ENCODE measurements around the gene DOCK2.

The DOCK2 gene

GRCh38 chr5:169920474-169920873 lies 283.4 kb downstream of the DOCK2 start:
- TF ChIP-seq POLR2A (IDR thresholded peaks at IDR 0.05; ENCODE audit: low read depth, low read length) = no peak
- DNase-seq (ENCODE audit: insufficient read length, low spot score) (no peak), FAIRE-seq (no peak)

GRCh38 chr5:169921384-169921783 lies 284.3 kb downstream of the DOCK2 start:
- DNase-seq (ENCODE audit: insufficient read length, low spot score) = no peak
- no peak for TF ChIP-seq POLR2A (IDR thresholded peaks at IDR 0.05; ENCODE audit: low read depth, low read length)
- no peak for FAIRE-seq

DNA sequence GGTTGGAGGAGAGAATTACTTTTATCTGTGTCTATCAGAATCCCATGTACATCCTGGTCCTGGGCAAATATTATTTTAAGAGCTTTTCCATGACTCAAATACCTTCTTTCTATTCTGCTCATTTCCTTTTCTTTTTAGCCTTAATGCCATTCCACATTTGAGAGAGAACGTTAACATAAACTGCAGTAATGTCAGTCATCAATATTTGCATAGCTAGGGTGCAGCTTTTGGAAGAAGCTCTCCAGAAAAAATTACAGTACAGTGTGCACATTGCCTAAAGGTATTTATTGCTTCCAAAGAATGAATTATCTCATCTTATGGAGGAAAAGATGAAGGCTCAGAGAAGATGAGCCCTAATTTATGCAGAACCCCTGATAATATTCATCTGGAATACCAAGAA lies 284.9 kb downstream of the DOCK2 start:
- DNase-seq (ENCODE audit: insufficient read length, low spot score) (no peak), FAIRE-seq (no peak)
- no peak for TF ChIP-seq POLR2A (IDR thresholded peaks at IDR 0.05; ENCODE audit: low read depth, low read length)

GRCh38 chr5:169922474-169922873 lies 285.4 kb downstream of the DOCK2 start:
- no peak for DNase-seq (ENCODE audit: insufficient read length, low spot score)
- no peak for FAIRE-seq
- no peak for TF ChIP-seq POLR2A (IDR thresholded peaks at IDR 0.05; ENCODE audit: low read depth, low read length)

GRCh38 chr5:169923988-169924387 lies 286.9 kb downstream of the DOCK2 start:
- FAIRE-seq = no peak
- no peak for TF ChIP-seq POLR2A (IDR thresholded peaks at IDR 0.05; ENCODE audit: low read depth, low read length)
- DNase-seq (ENCODE audit: insufficient read length, low spot score) = no peak

DNA sequence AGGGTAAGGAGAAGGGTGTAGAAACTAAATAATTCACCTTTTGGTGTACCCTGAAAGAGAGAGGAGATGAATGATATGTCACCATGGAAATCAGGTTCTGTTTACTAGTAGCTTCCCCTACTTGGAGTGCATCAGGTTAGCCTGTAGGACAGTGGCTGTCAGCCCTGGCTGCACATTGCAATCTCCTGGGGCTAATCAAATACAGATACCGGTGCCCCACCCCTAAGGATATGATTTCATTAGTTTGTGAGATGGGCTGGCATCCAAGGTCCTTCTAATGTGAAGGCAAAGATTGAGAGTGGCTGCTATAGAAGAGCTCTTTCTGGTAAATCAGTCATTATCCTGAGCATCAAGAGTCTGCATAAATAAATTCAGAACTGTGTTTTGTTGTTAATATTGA lies 296.1 kb downstream of the DOCK2 start:
- DNase-seq (ENCODE audit: insufficient read length, low spot score) (no peak), FAIRE-seq (no peak)
- no peak for TF ChIP-seq POLR2A (IDR thresholded peaks at IDR 0.05; ENCODE audit: low read depth, low read length)

DNA sequence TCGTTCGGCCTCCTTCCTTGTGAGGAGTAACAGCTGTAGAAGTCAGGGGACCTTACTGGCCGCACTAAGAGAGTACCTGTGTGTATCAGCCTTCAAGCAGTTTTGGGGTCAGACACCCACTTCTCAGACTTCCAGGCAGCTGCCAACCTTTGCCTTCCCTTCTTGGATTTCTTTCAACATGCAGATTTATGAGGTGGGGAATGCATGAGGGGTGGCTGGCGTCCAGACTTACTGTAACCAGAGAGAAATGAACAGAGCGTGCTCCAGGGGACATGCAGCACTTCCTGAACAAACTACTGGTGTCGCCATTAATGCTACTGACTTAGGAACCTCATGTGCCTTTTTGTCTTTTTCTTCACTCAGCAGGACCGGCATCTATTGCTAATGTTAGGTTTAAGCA lies 296.5 kb downstream of the DOCK2 start:
- no peak for TF ChIP-seq POLR2A (IDR thresholded peaks at IDR 0.05; ENCODE audit: low read depth, low read length)
- DNase-seq (ENCODE audit: insufficient read length, low spot score) (no peak), FAIRE-seq (no peak)

DNA sequence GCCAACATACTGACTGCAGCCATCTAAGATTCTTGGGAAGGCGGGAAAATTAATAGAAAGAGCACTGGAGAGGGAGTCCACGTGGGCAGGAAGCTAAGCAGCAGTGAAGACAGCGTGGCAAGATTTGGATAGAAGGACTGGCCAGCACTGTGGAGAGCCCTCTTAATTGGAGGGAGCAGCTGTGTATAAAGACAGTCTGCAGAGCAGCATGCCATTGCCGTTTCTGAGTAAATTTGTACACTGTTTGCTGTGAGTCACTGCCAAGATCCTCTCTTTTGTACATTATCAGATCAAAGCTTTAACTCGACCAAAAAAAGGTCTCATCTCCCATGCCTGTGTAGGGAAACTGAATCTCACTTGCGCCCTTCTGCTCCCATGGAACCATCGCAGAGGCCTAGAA lies 297.9 kb downstream of the DOCK2 start:
- no peak for DNase-seq (ENCODE audit: insufficient read length, low spot score)
- no peak for TF ChIP-seq POLR2A (IDR thresholded peaks at IDR 0.05; ENCODE audit: low read depth, low read length)

GRCh38 chr5:169935762-169936161 lies 298.7 kb downstream of the DOCK2 start:
- TF ChIP-seq POLR2A (IDR thresholded peaks at IDR 0.05; ENCODE audit: low read depth, low read length) = no peak
- FAIRE-seq = no peak
- DNase-seq (ENCODE audit: insufficient read length, low spot score) = no peak

More for the DNA sequence above, 297.9 kb downstream of the DOCK2 start:
- no peak for FAIRE-seq

GRCh38 chr5:169938439-169938838 lies 301.4 kb downstream of the DOCK2 start:
- TF ChIP-seq POLR2A (IDR thresholded peaks at IDR 0.05; ENCODE audit: low read depth, low read length) = no peak
- no peak for DNase-seq (ENCODE audit: insufficient read length, low spot score)
- FAIRE-seq = no peak

DNA sequence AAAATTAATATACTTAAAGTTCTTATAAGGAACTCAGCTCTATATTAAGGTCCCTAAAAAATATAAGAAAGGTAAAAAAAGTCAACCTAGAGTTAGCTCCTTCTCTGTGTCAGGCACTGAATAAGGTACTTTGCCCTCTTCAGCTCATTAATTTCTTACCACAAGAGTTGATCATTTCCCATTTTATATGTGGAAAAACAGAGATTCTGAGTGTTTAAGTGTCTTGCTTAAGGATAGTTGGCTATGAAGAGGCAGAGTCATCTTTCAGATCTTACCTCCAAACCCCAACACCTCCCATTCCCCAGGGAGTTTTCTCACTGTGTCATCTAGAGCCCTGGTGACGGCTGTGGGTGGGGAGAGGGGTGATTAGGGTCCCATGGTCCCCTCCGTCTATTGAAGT lies 302.7 kb downstream of the DOCK2 start:
- DNase-seq (ENCODE audit: insufficient read length, low spot score) = no peak
- no peak for TF ChIP-seq POLR2A (IDR thresholded peaks at IDR 0.05; ENCODE audit: low read depth, low read length)
- FAIRE-seq = no peak

- FAIRE-seq (no peak), DNase-seq (ENCODE audit: insufficient read length, low spot score) (no peak)
- no peak for TF ChIP-seq POLR2A (IDR thresholded peaks at IDR 0.05; ENCODE audit: low read depth, low read length)
These were observed 304.5 kb downstream of the DOCK2 start for GRCh38 chr5:169941542-169941941.

GRCh38 chr5:169942181-169942580 lies 305.1 kb downstream of the DOCK2 start:
- FAIRE-seq (no peak), DNase-seq (ENCODE audit: insufficient read length, low spot score) (no peak)
- no peak for TF ChIP-seq POLR2A (IDR thresholded peaks at IDR 0.05; ENCODE audit: low read depth, low read length)

DNA sequence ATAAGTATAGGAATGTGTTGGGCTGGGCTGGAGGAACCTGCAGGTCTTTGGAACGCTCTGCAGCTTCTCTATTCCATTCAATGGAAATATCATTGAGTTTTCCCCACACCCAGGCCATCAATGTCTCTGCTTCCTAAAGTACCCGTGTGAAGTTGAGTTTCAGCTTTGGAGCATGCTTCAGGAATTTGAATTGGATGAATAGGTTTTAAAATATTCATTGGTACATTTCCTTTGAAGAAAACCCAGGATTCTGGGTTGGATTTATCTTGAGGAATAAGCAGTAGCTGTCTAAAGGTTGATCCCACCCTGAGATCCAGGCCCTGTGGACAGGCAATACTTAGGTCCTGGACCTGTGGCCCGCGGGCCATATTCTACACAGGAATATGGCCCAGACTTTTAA lies 306.0 kb downstream of the DOCK2 start:
- no peak for DNase-seq (ENCODE audit: insufficient read length, low spot score)
- no peak for TF ChIP-seq POLR2A (IDR thresholded peaks at IDR 0.05; ENCODE audit: low read depth, low read length)
- FAIRE-seq = no peak

DNA sequence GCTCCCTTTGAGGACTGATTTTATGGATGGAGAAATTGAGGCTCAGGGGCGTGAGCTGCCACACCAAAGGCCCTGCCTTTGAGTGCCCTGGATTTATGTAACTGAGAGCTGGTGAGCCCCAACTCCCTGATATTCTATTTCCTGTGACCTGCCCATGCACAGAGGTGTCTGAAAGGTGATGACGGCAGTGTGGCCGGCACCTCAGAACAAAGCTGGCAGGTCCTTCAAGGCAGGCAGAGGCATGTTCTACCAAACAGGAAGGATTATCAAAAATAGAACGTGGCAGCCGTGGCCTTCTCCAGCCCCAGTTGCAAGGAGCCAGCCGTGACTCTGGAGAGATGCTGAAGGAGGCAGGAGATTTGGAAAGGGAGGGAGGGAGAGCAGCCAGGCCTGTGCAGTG lies 307.0 kb downstream of the DOCK2 start:
- DNase-seq (ENCODE audit: insufficient read length, low spot score) (no peak), FAIRE-seq (no peak)
- no peak for TF ChIP-seq POLR2A (IDR thresholded peaks at IDR 0.05; ENCODE audit: low read depth, low read length)
